CD4-positive, alpha-beta T cell treated with Interferon gamma for 1 hour (primary cell): ENCODE data around the gene GOLGA6L9.
A peak's percentile ranks its signal among the peaks of the same experiment; 100 is the strongest.
"Not testable (repeated sequence)": the region's sequence is repeated elsewhere in the genome, so short reads cannot be mapped to it uniquely, and the experiment has no call there.

Experiments
- DNase-seq: peaks from one replicate; pipeline ENCODE4 v3.0.0-alpha.2; 2020

Gene GOLGA6L9

GRCh38 chr15:82429693-82430092 is at the start of gene GOLGA6L9:
Gene GOLGA6L9 (plus strand): TSS chr15:82429816. CDS start chr15:82430080, 264 bp downstream.
- not testable (repeated sequence) for DNase-seq

GRCh38 chr15:82381330-82381955 is 48.2 kb upstream of the GOLGA6L9 start:
- not testable (repeated sequence) for DNase-seq

GRCh38 chr15:82387209-82387608 is 42.4 kb upstream of the GOLGA6L9 start:
- DNase-seq, result not testable (repeated sequence)

GRCh38 chr15:82390152-82390551 is 39.5 kb upstream of the GOLGA6L9 start:
- not testable (repeated sequence) for DNase-seq

GRCh38 chr15:82392077-82392476 is 37.5 kb upstream of the GOLGA6L9 start:
- not testable (repeated sequence) for DNase-seq

- DNase-seq, result no peak
These were observed 35.9 kb upstream of the GOLGA6L9 start for GRCh38 chr15:82393671-82394070.

GRCh38 chr15:82395788-82396187 is 33.8 kb upstream of the GOLGA6L9 start:
- DNase-seq, result not testable (repeated sequence)

DNA sequence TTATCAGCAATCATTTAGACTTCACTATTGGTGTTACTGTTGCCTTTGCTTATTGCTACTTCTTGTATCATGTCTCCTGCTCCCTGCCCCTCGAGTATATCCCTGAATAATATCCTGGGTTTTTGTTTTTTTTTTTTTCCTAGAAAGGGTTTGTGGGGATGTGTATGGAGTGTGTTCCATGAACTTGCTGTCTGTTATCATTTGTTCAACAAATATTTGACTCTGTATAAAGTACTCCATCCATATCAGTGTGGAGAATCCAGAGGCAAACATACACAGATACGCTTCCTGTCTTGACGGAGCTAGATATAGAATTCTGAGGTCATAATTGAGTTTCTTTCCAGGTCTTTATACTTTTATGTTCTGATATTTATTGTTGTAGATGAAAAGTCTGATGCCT is 31.8 kb upstream of the GOLGA6L9 start:
- no peak for DNase-seq

DNA sequence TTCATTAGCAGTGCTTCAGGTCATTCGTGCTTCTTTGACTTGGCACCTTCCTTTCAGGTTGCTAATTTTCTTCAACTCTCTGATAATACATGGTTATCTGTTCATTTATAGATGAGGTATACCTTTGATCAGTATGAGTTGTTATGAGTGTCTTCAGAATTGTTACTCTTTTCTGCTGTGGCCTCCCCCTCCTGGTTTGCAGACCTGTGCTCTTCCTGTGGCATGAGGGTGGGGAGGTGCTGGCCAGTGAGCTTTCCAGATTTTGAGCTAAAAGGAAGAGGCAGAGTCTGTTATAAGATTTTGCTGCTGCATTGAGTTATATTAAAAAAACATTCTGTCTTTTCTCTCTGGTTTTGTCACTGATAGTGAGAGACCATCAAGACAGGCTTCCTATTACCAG is 30.8 kb upstream of the GOLGA6L9 start:
- no peak for DNase-seq

- not testable (repeated sequence) for DNase-seq
These were observed 30.1 kb upstream of the GOLGA6L9 start for GRCh38 chr15:82399366-82400103.

DNA sequence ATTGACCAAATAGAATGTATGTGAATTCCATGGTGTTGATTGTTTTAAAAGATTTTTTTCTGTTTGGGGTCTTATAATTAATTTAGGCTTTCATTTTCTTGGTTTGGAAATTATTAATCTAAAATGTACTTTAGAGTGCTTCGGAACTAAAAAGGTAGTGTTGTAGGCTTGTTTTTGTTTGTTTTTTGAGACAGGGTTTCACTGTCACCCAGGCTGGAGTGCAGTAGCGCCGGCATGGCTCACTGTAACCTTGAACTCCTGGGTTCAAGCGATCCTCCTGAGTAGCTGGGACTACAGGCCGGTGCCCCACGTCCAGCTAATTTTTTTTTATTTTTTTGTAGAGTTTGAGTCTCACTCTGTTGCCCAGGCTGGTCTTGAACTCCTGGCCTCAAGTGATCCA is 27.7 kb upstream of the GOLGA6L9 start:
- DNase-seq, result not testable (repeated sequence)

DNA sequence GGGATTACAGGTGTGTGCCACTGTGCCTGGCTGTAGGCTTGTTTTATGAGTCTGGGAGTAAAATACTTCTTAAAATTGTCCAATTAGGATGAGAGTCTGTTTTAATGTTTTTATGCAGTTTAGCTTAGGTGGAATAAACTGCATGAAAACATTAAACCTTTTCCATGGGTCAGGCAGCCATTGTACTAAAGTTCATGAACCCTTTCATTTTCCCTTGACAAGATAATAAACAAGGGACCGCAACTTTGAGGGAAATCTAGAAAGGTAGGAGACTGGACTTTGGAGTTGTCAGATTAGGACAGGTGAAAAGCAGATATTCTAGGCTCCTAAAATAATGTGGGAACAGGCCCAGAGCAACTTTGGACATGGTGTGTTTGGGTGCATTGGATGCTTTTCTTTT is 27.3 kb upstream of the GOLGA6L9 start:
- DNase-seq, result not testable (repeated sequence)

DNA sequence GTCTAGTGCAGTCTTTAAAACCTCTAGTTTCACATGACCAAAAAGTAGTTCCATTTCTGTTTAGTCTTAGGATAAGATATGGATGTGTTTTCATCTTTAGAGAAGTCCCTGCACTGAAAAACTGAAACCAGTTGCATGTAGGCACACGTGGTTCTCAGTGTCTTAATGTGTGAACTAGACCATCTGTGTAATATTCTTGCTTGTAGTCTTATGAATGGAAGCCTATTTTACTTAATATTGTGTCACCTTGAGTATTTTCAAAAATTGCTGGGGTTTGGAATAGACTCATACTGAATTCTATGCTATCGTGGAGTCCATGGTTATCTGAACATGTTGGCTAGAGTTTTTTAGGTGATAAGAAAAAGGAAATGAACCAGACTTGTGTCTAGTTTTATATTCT is 23.4 kb upstream of the GOLGA6L9 start:
- not testable (repeated sequence) for DNase-seq

DNA sequence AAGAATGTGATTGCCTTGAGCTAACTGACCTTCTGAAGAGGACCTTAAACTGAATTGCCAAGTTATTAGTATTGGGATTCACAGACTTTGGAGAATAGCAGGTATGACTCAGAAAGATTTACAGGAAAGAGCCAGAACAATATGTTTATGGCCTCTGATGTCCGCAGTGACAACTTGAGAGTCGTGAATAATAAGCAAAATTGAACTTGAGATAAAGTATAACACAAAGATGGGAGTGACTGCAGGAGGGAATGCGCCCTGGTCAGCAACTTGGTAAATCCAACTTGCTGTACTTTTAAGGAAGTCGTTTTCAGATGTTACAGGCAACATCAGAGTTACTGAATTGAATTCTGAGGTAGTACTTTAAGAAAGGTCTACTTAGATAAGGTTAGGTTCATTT is 19.3 kb upstream of the GOLGA6L9 start:
- DNase-seq, result not testable (repeated sequence)

DNA sequence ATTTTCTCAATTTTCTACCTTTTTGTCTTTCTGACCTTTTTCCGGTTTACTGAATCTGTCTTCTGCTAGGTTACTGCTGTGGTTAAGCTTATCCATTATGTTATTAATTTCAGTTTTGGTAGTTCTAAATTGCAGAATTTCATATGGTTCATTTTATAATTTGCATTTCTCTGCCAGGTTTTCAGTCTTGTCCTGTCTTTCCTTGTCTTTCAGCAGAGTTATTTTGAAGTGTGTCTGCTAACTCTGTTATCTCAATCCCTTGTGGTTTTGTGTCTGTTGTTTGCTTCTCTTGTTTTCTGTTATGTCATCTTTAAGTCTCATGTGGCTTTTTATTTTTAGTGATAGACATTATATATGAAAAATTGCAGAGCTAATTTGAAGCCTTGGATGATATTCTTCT is 18.0 kb upstream of the GOLGA6L9 start:
- not testable (repeated sequence) for DNase-seq

GRCh38 chr15:82414525-82415191 is 15.0 kb upstream of the GOLGA6L9 start:
- not testable (repeated sequence) for DNase-seq

- not testable (repeated sequence) for DNase-seq
These were observed 9.1 kb upstream of the GOLGA6L9 start for GRCh38 chr15:82420516-82420915.

DNA sequence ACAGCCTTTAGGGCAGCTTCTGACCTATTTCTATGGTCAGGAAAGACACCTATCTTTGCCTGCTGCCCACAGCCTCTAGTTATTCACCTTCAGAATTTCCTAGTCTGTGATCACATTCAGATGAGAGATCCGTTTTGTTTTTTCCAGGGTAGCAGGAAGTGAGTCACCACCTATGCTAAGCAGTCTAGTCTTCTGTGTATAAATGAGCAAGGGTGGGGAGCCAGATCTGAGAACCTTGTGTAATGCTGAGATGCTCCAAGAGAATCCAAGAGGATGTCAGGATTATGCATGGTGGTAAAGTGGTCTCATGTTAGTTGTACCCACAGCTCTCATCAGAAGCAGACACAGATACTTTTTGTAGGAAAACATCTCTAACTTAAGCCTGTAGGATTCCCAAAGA is 8.7 kb upstream of the GOLGA6L9 start:
- not testable (repeated sequence) for DNase-seq

DNA sequence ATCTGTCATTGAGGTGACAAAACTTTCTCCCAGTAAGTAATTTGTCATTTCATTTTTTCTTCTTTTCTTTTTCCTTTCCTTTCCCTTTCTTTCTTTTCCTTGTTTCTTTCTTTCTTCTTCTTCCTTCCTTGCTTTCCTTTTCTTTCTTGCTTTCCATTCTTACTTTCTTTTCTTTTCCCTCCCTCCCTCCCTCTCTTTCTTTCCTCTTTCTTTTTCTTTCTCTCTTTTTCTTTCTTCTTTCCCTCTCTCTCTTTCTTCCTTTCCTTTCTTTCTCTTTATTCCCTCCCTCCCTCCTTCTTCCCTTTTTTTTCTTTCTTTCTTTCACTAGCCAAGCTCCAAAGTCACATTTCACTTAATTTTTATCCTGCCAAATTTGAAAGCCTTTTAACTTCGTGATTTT is 2.5 kb upstream of the GOLGA6L9 start:
- DNase-seq, result not testable (repeated sequence)

DNA sequence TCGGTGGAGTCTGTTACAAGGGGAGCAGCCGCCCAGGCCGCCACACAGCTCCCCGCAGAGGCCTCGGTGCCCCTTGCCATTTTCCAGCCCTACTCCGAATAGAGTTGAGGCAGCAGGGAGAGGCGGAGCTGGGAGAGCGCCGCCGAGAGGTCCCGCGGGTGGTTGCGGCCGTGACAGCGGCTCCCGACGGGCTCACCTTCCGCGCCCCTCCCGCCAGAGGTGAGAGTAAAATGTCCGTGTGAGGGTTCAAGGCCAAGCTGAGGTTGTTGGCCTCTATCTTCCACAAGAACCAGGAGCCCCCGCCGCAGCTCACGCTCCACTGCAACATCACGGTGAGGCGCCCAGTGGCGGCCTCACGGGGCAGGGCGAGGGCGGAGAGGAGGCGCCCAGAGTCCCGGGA is 15.8 kb downstream of the GOLGA6L9 start:
- DNase-seq, result peak; percentile 39

GRCh38 chr15:82457336-82457735 is 27.7 kb downstream of the GOLGA6L9 start:
- not testable (repeated sequence) for DNase-seq

DNA sequence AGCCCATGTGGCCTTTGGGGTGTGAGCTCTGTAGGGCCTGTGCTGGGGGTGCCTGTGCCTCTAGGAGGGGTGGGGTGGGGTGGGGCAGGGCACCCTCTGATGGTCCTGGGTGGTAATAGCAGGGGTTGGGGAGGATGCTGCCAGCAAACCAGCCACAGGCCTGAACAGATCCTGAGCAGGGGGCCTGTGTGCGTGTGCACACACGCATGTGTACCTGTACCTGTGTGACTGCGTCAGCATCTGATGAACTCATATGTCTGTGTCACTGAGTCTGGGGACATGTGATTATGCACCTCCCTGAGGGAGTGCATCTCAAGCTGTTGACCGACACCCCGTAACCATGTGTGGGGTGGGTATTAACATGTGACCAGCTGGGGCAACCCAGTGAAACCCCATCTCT is 36.0 kb downstream of the GOLGA6L9 start:
- not testable (repeated sequence) for DNase-seq

GRCh38 chr15:82468205-82468604 is 38.6 kb downstream of the GOLGA6L9 start:
- DNase-seq, result peak; percentile 3

DNA sequence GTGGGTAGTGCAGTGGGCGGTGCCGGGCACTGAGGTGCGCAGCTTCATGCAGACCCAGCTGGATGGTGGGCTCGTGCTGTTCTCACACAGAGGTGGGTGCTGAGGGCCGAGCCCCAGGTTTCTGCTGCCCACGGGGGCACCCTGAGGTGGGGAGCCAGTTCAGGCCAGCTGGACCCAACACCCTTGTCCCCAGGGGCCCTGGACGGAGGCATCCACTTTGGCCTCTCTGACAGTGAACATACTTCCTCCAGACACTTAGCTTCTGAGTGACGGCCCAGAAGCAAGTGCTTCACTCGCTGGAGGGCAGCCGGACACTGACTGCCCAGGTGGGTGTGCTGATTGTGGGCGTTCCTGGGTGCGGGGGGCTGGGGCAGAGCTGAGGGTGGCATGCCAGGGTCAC is 39.8 kb downstream of the GOLGA6L9 start:
- DNase-seq, result not testable (repeated sequence)
